DND-41 (cell line): ENCODE measurements around the gene ARHGAP26.

Experiments used
- ATAC-seq: fragments of 200-7000 bp; cut with Tn5 transposase; 3 replicates; pipeline ENCODE4 v1.9.1; 2021; ENCODE audit warnings: low read depth; ENCODE audit not compliant: insufficient read depth
- DNase-seq: peaks from one replicate; pipeline ENCODE4 v3.0.0-alpha.2; 2020
- H2AFZ ChIP-seq: 2 replicates; pipeline ENCODE4 v1.6.0; 2012; ENCODE audit warnings: low read depth, low read length
- H3K27ac ChIP-seq: 2 replicates; pipeline ENCODE4 v1.5.1; 2012; ENCODE audit warnings: low read length, inconsistent platforms
- H3K27me3 ChIP-seq: fragments of 200-600 bp; sonication (generic); 2 replicates; pipeline ENCODE4 v1.6.0; 2012; ENCODE audit warnings: low read length, mild to moderate bottlenecking, inconsistent platforms; ENCODE audit not compliant: insufficient read depth, poor library complexity
- H3K36me3 ChIP-seq: 2 replicates; pipeline ENCODE4 v1.5.1; 2012; ENCODE audit warnings: low read length, inconsistent platforms; ENCODE audit not compliant: insufficient read depth
- H3K4me1 ChIP-seq: 2 replicates; pipeline ENCODE4 v1.5.1; 2012; ENCODE audit warnings: mild to moderate bottlenecking, low read length; ENCODE audit not compliant: insufficient read depth
- H3K4me2 ChIP-seq: 2 replicates; pipeline ENCODE4 v1.6.0; 2012; ENCODE audit warnings: mild to moderate bottlenecking, moderate library complexity, low read length, inconsistent platforms; ENCODE audit not compliant: insufficient read depth
- H3K4me3 ChIP-seq, 2 experiments: fragments of 200-600 bp in 1 of 2; shearing (Covaris generic) in 1 of 2; 2 replicates each; pipeline ENCODE4 v1.5.1; 2012 to 2016; ENCODE audit warnings: inconsistent platforms in 2 of 2, low read length in 2 of 2, mild to moderate bottlenecking in 2 of 2, low read depth in 1 of 2, moderate library complexity in 1 of 2
- H3K79me2 ChIP-seq: 2 replicates; pipeline ENCODE4 v1.6.0; 2012; ENCODE audit warnings: low read length, inconsistent platforms; ENCODE audit not compliant: insufficient read depth
- H3K9ac ChIP-seq: 2 replicates; pipeline ENCODE4 v1.6.0; 2012; ENCODE audit warnings: low read depth, mild to moderate bottlenecking, inconsistent platforms, low read length, moderate library complexity
- H3K9me3 ChIP-seq: 2 replicates; pipeline ENCODE4 v1.5.1; 2012; ENCODE audit warnings: low read length, moderate library complexity, mild to moderate bottlenecking, inconsistent platforms; ENCODE audit not compliant: insufficient read depth, severe bottlenecking
- H4K20me1 ChIP-seq: 2 replicates; pipeline ENCODE4 v1.6.0; 2012; ENCODE audit warnings: low read length; ENCODE audit not compliant: insufficient read depth
- CTCF ChIP-seq: IDR thresholded peaks from 2 replicates; pipeline ENCODE4 v1.5.1; 2012; ENCODE audit warnings: borderline replicate concordance, low read length, moderate library complexity, mild to moderate bottlenecking; ENCODE audit not compliant: poor library complexity, severe bottlenecking; ENCODE audit errors: extremely low read depth
- EZH2 ChIP-seq: IDR thresholded peaks from 3 replicates; pipeline ENCODE4 v1.6.1; 2012; ENCODE audit warnings: borderline replicate concordance, low read depth, mild to moderate bottlenecking, moderate library complexity, low read length, inconsistent platforms; ENCODE audit not compliant: severe bottlenecking

ARHGAP26 gene

GRCh38 chr5:143239882-143240518 is 469.8 kb downstream of the ARHGAP26 start:
- Histone ChIP-seq H3K4me3 (no peak overlapping the region), H3K9ac (no peak overlapping the region), H3K27me3 (no peaks in the 10 kb centered on the region), H4K20me1 (no peaks in the 10 kb centered on the region), H3K9me3 (no peaks in the 10 kb centered on the region), H3K4me2 (no peak overlapping the region), H3K36me3 (no peaks in the 10 kb centered on the region), H3K27ac (no peak overlapping the region), H3K79me2 (no peaks in the 10 kb centered on the region), H2AFZ (no peak overlapping the region), H3K4me1 (no peaks in the 10 kb centered on the region)
- ATAC-seq (no peak), DNase-seq (no peak)
- TF ChIP-seq CTCF: no peak
- TF ChIP-seq EZH2: no peak

- H3K9ac ChIP-seq: no peak overlapping the region
- H4K20me1 ChIP-seq: no peaks in the 10 kb centered on the region
- no peak overlapping the region for H3K27ac ChIP-seq
- no peaks in the 10 kb centered on the region for H3K36me3 ChIP-seq
- no peaks in the 10 kb centered on the region for H3K27me3 ChIP-seq
- DNase-seq (no peak), ATAC-seq (no peak)
- TF ChIP-seq EZH2 (no peak), CTCF (no peak)
- H3K4me1 ChIP-seq: no peaks in the 10 kb centered on the region
- no peaks in the 10 kb centered on the region for H3K79me2 ChIP-seq
- H3K4me3 ChIP-seq: no peak overlapping the region
- no peak overlapping the region for H3K4me2 ChIP-seq
- H3K9me3 ChIP-seq: peaks cover 5% of the 10 kb centered on the region
- H2AFZ ChIP-seq: no peak overlapping the region
These were observed 471.7 kb downstream of the ARHGAP26 start for GRCh38 chr5:143241892-143242291.

- no peak overlapping the region for H2AFZ ChIP-seq
- no peak overlapping the region for H3K27ac ChIP-seq
- no peak overlapping the region for H3K4me2 ChIP-seq
- ATAC-seq (no peak), DNase-seq (no peak)
- H3K79me2 ChIP-seq: no peaks in the 10 kb centered on the region
- TF ChIP-seq EZH2 (no peak), CTCF (no peak)
- peaks cover 5% of the 10 kb centered on the region for H3K9me3 ChIP-seq
- H3K4me3 ChIP-seq: no peak overlapping the region
- H3K36me3 ChIP-seq: no peaks in the 10 kb centered on the region
- H3K9ac ChIP-seq: no peak overlapping the region
- no peaks in the 10 kb centered on the region for H3K4me1 ChIP-seq
- H4K20me1 ChIP-seq: no peaks in the 10 kb centered on the region
- H3K27me3 ChIP-seq: no peaks in the 10 kb centered on the region
These were observed 472.9 kb downstream of the ARHGAP26 start for GRCh38 chr5:143243103-143243502.
